ENCODE measurements around the gene ADA. TPM values are rescaled to one million over a fixed set of nuclear protein-coding genes. Genes with fewer than 3 reads are reported as not detected.

Gene ADA
- total RNA-seq, 1 donor = 15.9 TPM

DNA sequence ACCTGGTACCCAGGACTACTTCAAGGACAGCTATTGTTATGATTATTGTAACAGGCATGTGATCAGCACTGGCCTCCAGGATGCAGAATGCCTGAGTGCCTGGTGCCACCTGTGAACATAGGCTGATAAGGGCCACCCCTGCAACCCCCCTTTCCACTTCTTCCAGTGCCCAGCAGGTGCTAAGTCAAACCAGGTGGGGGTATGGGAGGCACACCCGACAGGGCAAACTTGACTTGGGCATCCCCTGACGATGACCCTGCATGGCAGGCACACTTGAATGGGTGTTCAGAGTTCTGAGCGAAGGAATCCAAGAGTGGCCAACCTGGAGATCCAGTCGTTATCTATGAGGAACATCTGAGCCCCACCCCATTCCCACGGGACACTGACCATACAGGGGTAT is 3.4 kb downstream of the ADA start:
- Histone ChIP-seq H3K4me1 (ENCODE audit: insufficient read depth, low read length) (peaks cover 28% of the 10 kb centered on the region), H4K20me1 (ENCODE audit: insufficient read depth, low read length) (no peaks in the 10 kb centered on the region), H3K36me3 (ENCODE audit: insufficient read depth, low read length) (no peaks in the 10 kb centered on the region), H3K27ac (ENCODE audit: low read depth, low read length) (no peak overlapping the region), H3K4me3 (ENCODE audit: insufficient read depth, low read length) (no peak overlapping the region), H3K4me2 (ENCODE audit: insufficient read depth, low read length) (no peak overlapping the region), H3K79me2 (ENCODE audit: insufficient read depth, low read length) (no peaks in the 10 kb centered on the region), H3K9me3 (ENCODE audit: low read depth, low read length) (no peaks in the 10 kb centered on the region), H3K27me3 (ENCODE audit: insufficient read depth, low read length) (no peaks in the 10 kb centered on the region), H2AFZ (ENCODE audit: low read length) (no peak overlapping the region)
- TF ChIP-seq, protein P1, sequence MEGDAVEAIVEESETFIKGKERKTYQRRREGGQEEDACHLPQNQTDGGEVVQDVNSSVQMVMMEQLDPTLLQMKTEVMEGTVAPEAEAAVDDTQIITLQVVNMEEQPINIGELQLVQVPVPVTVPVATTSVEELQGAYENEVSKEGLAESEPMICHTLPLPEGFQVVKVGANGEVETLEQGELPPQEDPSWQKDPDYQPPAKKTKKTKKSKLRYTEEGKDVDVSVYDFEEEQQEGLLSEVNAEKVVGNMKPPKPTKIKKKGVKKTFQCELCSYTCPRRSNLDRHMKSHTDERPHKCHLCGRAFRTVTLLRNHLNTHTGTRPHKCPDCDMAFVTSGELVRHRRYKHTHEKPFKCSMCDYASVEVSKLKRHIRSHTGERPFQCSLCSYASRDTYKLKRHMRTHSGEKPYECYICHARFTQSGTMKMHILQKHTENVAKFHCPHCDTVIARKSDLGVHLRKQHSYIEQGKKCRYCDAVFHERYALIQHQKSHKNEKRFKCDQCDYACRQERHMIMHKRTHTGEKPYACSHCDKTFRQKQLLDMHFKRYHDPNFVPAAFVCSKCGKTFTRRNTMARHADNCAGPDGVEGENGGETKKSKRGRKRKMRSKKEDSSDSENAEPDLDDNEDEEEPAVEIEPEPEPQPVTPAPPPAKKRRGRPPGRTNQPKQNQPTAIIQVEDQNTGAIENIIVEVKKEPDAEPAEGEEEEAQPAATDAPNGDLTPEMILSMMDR (IDR thresholded peaks at IDR 0.05; ENCODE audit: extremely low read depth, low read depth, low read length) = no peak
- DNase-seq (ENCODE audit: insufficient read length, low spot score, missing footprints) = no peak

DNA sequence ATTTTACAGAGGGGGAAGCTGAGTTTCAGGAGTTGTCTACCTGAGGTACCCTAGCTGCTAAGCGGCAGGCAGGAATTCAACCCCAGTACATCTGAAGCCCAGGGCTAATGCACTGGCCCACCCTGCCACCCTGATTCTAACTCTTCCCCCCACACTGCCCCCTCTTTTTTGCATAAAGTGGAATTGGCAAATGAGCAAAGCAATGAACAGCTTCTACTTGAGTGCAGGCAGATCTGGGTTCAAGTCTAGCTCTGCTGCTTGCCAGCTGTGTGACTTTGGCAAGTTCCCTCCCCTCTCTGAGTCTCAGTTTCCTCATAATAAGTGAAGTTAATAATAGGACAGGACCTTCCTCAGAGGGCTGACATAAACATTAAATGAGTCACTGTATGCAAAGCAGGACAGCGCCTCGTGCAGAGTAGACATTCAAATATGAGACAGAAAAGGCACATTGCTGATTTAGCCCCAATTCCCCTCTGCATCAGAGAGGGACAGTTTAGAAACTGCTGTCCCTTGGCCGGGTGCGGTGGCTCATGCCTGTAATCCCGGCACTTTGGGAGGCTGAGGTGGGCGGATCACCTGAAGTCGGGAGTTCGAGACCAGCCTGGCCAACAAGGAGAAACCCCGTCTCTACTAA is 4.7 kb downstream of the ADA start:
- no peaks in the 10 kb centered on the region for H3K27me3 ChIP-seq (ENCODE audit: insufficient read depth, low read length)
- H3K9me3 ChIP-seq (ENCODE audit: low read depth, low read length) = no peaks in the 10 kb centered on the region
- H3K27ac ChIP-seq (ENCODE audit: low read depth, low read length) = no peak overlapping the region
- peaks cover 40% of the 10 kb centered on the region for H3K4me1 ChIP-seq (ENCODE audit: insufficient read depth, low read length)
- peak; percentile 84 for DNase-seq (ENCODE audit: insufficient read length, low spot score, missing footprints)
- no peak overlapping the region for H2AFZ ChIP-seq (ENCODE audit: low read length)
- TF ChIP-seq, protein P1 (IDR thresholded peaks at IDR 0.05; ENCODE audit: extremely low read depth, low read depth, low read length) = no peak
- H3K79me2 ChIP-seq (ENCODE audit: insufficient read depth, low read length) = no peaks in the 10 kb centered on the region
- H3K36me3 ChIP-seq (ENCODE audit: insufficient read depth, low read length) = no peaks in the 10 kb centered on the region
- no peak overlapping the region for H3K4me2 ChIP-seq (ENCODE audit: insufficient read depth, low read length)
- H3K4me3 ChIP-seq (ENCODE audit: insufficient read depth, low read length) = no peak overlapping the region
- no peaks in the 10 kb centered on the region for H4K20me1 ChIP-seq (ENCODE audit: insufficient read depth, low read length)

DNA sequence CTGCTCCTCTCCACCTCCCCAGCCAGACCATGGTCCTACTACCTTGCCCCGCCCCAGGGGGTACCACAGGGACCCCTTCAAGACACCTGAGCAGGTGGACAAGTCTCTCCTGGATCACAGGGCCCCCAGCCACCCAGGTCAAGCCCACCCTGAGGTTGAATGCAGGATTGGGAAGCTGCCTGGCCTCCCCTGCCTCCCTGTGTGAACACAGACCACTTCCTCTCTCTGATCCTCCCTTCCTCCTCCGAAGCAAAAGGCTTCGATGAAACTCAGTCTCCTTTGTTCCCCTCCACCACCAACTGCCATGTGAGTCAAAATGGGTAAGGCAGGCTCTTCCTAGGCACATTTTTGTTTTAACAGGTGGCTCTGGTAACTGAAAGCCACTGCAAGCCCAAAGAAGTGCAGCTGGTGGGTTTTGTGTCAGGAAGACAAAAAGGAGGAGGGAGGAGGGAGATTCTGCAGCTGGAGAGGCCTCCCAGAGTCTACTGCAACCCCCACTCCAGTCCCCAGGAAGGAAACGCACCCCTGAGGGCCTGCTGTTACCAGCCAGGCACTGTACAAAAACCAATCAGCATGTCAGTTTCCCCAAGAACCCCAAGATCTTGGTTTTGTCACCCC is 5.4 kb downstream of the ADA start:
- no peak for DNase-seq (ENCODE audit: insufficient read length, low spot score, missing footprints)
- Histone ChIP-seq H3K9me3 (ENCODE audit: low read depth, low read length) (no peaks in the 10 kb centered on the region), H3K4me2 (ENCODE audit: insufficient read depth, low read length) (no peak overlapping the region)

DNA sequence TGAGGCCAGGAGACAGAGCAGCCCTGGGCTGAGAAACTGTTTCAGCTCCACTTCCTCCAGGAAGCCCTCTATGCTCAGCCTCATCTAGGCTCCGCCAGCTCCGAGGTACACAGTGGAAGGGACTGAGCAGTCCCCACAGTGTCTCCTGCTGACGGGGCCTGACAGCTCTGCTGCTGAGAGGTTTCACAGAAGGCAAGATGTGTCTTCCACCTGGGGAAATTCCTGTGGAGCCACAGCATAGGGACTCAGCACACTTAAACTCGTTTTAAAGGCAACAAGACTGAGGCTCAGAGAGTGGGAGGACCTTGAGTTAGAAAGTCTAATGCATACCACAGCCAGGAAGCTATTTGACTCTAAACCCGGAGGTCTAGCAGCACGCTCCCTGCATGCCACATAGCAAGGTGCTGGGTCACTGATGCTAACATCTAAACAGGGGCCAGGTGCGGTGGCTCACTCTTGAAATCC is 6.8 kb downstream of the ADA start:
- Histone ChIP-seq H3K27ac (ENCODE audit: low read depth, low read length) (peak overlapping the region; percentile 80), H2AFZ (ENCODE audit: low read length) (no peak overlapping the region), H3K9me3 (ENCODE audit: low read depth, low read length) (no peaks in the 10 kb centered on the region), H3K79me2 (ENCODE audit: insufficient read depth, low read length) (no peaks in the 10 kb centered on the region), H3K4me1 (ENCODE audit: insufficient read depth, low read length) (peaks cover 34% of the 10 kb centered on the region), H3K4me2 (ENCODE audit: insufficient read depth, low read length) (no peak overlapping the region), H4K20me1 (ENCODE audit: insufficient read depth, low read length) (no peaks in the 10 kb centered on the region), H3K4me3 (ENCODE audit: insufficient read depth, low read length) (no peak overlapping the region), H3K27me3 (ENCODE audit: insufficient read depth, low read length) (no peaks in the 10 kb centered on the region), H3K36me3 (ENCODE audit: insufficient read depth, low read length) (no peaks in the 10 kb centered on the region)
- TF ChIP-seq, protein P1 (IDR thresholded peaks at IDR 0.05; ENCODE audit: extremely low read depth, low read depth, low read length) = no peak
- no peak for DNase-seq (ENCODE audit: insufficient read length, low spot score, missing footprints)

More for the DNA sequence above, 5.4 kb downstream of the ADA start:
- H3K27me3 ChIP-seq (ENCODE audit: insufficient read depth, low read length) = no peaks in the 10 kb centered on the region
- no peak overlapping the region for H3K4me3 ChIP-seq (ENCODE audit: insufficient read depth, low read length)
- H3K79me2 ChIP-seq (ENCODE audit: insufficient read depth, low read length) = no peaks in the 10 kb centered on the region
- H3K4me1 ChIP-seq (ENCODE audit: insufficient read depth, low read length) = peaks cover 40% of the 10 kb centered on the region
- TF ChIP-seq, protein P1 (IDR thresholded peaks at IDR 0.05; ENCODE audit: extremely low read depth, low read depth, low read length) = no peak
- no peak overlapping the region for H2AFZ ChIP-seq (ENCODE audit: low read length)
- no peaks in the 10 kb centered on the region for H3K36me3 ChIP-seq (ENCODE audit: insufficient read depth, low read length)
- no peaks in the 10 kb centered on the region for H4K20me1 ChIP-seq (ENCODE audit: insufficient read depth, low read length)
- no peak overlapping the region for H3K27ac ChIP-seq (ENCODE audit: low read depth, low read length)
